HCT116 (cell line): Measurements from ENCODE around the gene FCN1. TPM values are rescaled to one million over a fixed set of nuclear protein-coding genes. Genes with fewer than 3 reads are reported as not detected.

Experiments
- ATAC-seq: fragments of 200-7000 bp; cut with Tn5 transposase; 2 replicates; pipeline ENCODE4 v1.9.1; 2020; ENCODE audit warnings: mild to moderate bottlenecking, moderate library complexity
- BruUV-seq: library from RNA; stranded (reverse); fragments of 400-500 nt; replicated peaks from 2 replicates; lab custom pipeline; 2021; lab: Mats Ljungman, UMichigan
- CTCF ChIA-PET: fragments of 300-600 bp; sonication (Branson Sonifier 250); formaldehyde crosslinking; loops from one replicate; lab custom pipeline; 2021; ENCODE audit warnings: antibody characterized with exemption; lab: Charles Lee
- POLR2A ChIA-PET: fragments of 300-600, 350-600 bp; sonication (Branson Sonifier 250); formaldehyde crosslinking; loops from one replicate; lab custom pipeline; 2021; ENCODE audit warnings: antibody characterized with exemption; lab: Charles Lee
- RAD21 ChIA-PET, 2 experiments: fragments of 300-600 bp; sonication (Branson Sonifier 250); formaldehyde crosslinking; loops; one replicate each; lab custom pipeline; 2023; ENCODE audit warnings: low total read pairs in 2 of 2; ENCODE audit not compliant: uncharacterized antibody in 2 of 2, unreplicated experiment in 2 of 2, low non-redundant PET in 1 of 2; lab: Charles Lee
- DNase-seq: peaks from one replicate; pipeline ENCODE4 v3.0.0-alpha.2; 2010; ENCODE audit warnings: low read depth, low spot score
- H2AFZ ChIP-seq: fragments of 200-600 bp; shearing (Covaris generic), sonication (generic); 2 replicates; pipeline ENCODE4 v1.6.1; 2017; ENCODE audit warnings: low read depth, mixed run types, mixed read lengths, antibody characterized with exemption, low read length; ENCODE audit not compliant: poor library complexity, severe bottlenecking
- H3K27ac ChIP-seq: 2 replicates; pipeline ENCODE4 v1.5.1; 2012; ENCODE audit warnings: low read depth, low read length
- H3K27me3 ChIP-seq: fragments of 200-600 bp; sonication (generic); 2 replicates; pipeline ENCODE4 v1.6.1; 2016; ENCODE audit warnings: mixed run types, low read length, mixed read lengths; ENCODE audit not compliant: insufficient read depth
- H3K36me3 ChIP-seq, 2 experiments: fragments of 200-500 bp in 1 of 2; fragments of 200-600 bp in 1 of 2; sonication (Bioruptor generic) in 1 of 2; sonication (generic) in 1 of 2; 2 replicates each; pipeline versions ENCODE4 v1.5.1 to v1.6.1; 2014 to 2016; ENCODE audit warnings: low read length in 2 of 2, inconsistent platforms in 1 of 2, mixed read lengths in 1 of 2, mixed run types in 1 of 2; ENCODE audit not compliant: insufficient read depth in 2 of 2, control insufficient read depth in 1 of 2
- H3K4me1 ChIP-seq, 2 experiments: fragments of 200-600 bp in 1 of 2; sonication (generic) in 1 of 2; 2 replicates each; pipeline versions ENCODE4 v1.5.1 to v1.6.1; 2012 to 2017; ENCODE audit warnings: low read length in 2 of 2, inconsistent platforms in 1 of 2, mild to moderate bottlenecking in 1 of 2, mixed read lengths in 1 of 2, mixed run types in 1 of 2, moderate library complexity in 1 of 2; ENCODE audit not compliant: insufficient read depth in 2 of 2, control insufficient read depth in 1 of 2
- H3K4me2 ChIP-seq: fragments of 200-600 bp; sonication (generic); 2 replicates; pipeline ENCODE4 v1.6.1; 2017; ENCODE audit warnings: mixed run types, low read length, mixed read lengths
- H3K4me3 ChIP-seq, 2 experiments: fragments of 200-600 bp in 1 of 2; sonication (generic) in 1 of 2; replicated peaks in 1 of 2; 2 replicates each; pipeline ENCODE4 v1.5.1; 2011 to 2016; ENCODE audit warnings: low read length in 2 of 2, control low read depth in 1 of 2, low read depth in 1 of 2, mild to moderate bottlenecking in 1 of 2, mixed read lengths in 1 of 2, mixed run types in 1 of 2
- H3K79me2 ChIP-seq: fragments of 200-600 bp; sonication (generic); 2 replicates; pipeline ENCODE4 v1.6.1; 2017; ENCODE audit warnings: mild to moderate bottlenecking, mixed run types, low read length, moderate library complexity, mixed read lengths; ENCODE audit not compliant: insufficient read depth
- H3K9ac ChIP-seq: fragments of 200-600 bp; sonication (generic); 2 replicates; pipeline ENCODE4 v1.6.1; 2016; ENCODE audit warnings: low read length, mixed read lengths
- H3K9me2 ChIP-seq: fragments of 200-600 bp; sonication (generic), shearing (Covaris generic); 2 replicates; pipeline ENCODE4 v1.6.1; 2017; ENCODE audit warnings: mixed run types, mild to moderate bottlenecking, moderate library complexity; ENCODE audit not compliant: insufficient read depth
- H3K9me3 ChIP-seq, 2 experiments: fragments of 200-500 bp in 1 of 2; fragments of 200-600 bp in 1 of 2; sonication (Bioruptor generic) in 1 of 2; sonication (generic) in 1 of 2; 2 replicates each; pipeline ENCODE4 v1.6.1; 2014 to 2017; ENCODE audit warnings: low read length in 2 of 2, mixed read lengths in 2 of 2, inconsistent platforms in 1 of 2, low read depth in 1 of 2, mild to moderate bottlenecking in 1 of 2, mixed run types in 1 of 2, moderate library complexity in 1 of 2; ENCODE audit not compliant: control insufficient read depth in 1 of 2, insufficient read depth in 1 of 2
- H4K20me1 ChIP-seq: fragments of 200-600 bp; sonication (generic), shearing (Covaris generic); 2 replicates; pipeline ENCODE4 v1.6.1; 2017; ENCODE audit warnings: mixed run types, mild to moderate bottlenecking, moderate library complexity; ENCODE audit not compliant: insufficient read depth
- ELF1 ChIP-seq: IDR thresholded peaks from 2 replicates; pipeline ENCODE4 v1.6.1; 2012; ENCODE audit warnings: low read depth, borderline replicate concordance
- EZH2 ChIP-seq: fragments of 200-600 bp; sonication (generic); IDR thresholded peaks from 2 replicates; pipeline ENCODE4 v1.6.1; 2017; ENCODE audit warnings: antibody characterized with exemption, mixed run types
- POLR2A ChIP-seq: IDR thresholded peaks from 2 replicates; pipeline ENCODE4 v1.7.0; 2011; ENCODE audit warnings: borderline replicate concordance; ENCODE audit not compliant: insufficient read depth, insufficient read length; ENCODE audit errors: extremely low read depth
- SP1 ChIP-seq: IDR thresholded peaks from 2 replicates; pipeline ENCODE4 v1.6.1; 2012; ENCODE audit warnings: low read depth
- YY1 ChIP-seq: IDR thresholded peaks from 2 replicates; pipeline ENCODE4 v1.6.1; 2011; ENCODE audit warnings: low read length, low read depth, moderate library complexity, mild to moderate bottlenecking; ENCODE audit not compliant: insufficient replicate concordance; ENCODE audit errors: extremely low read depth
- intact Hi-C: fragments of 100-400 bp; cut with micrococcal nuclease; formaldehyde crosslinking; loops from 2 replicates; pipeline ENCODE4 v1.10.0; 2022
- total RNA-seq: library from RNA; stranded (reverse); gene quantifications from one replicate; pipeline ENCODE4 v1.2.1, GENCODE V29; 2021; ENCODE audit not compliant: unreplicated experiment

The FCN1 gene
- total RNA-seq, 1 experiment from 2014 or later, result not detected

- H3K79me2 ChIP-seq, result no peaks in the 10 kb centered on the region
- H3K9ac ChIP-seq, result no peak overlapping the region
- H3K9me2 ChIP-seq, result no peaks in the 10 kb centered on the region
- H4K20me1 ChIP-seq, result no peaks in the 10 kb centered on the region
- H3K4me1 ChIP-seq, result no peaks in the 10 kb centered on the region
- H3K9me3 ChIP-seq, result no peaks in the 10 kb centered on the region
- ATAC-seq (no peak), DNase-seq (no peak)
- ChIA-PET RAD21 (no interaction called here), CTCF (no interaction called here), POLR2A (no interaction called here)
- TF ChIP-seq POLR2A (no peak), YY1 (no peak), ELF1 (no peak), SP1 (no peak)
- no TSS peak for BruUV-seq
- intact Hi-C loops, result no loop called here
- H3K36me3 ChIP-seq, result no peaks in the 10 kb centered on the region
- H3K4me2 ChIP-seq, result no peak overlapping the region
- no peak overlapping the region for H3K4me3 ChIP-seq
- no peak overlapping the region for H2AFZ ChIP-seq
- H3K27me3 ChIP-seq, result no peaks in the 10 kb centered on the region; the same call in 1 of the 2 replicates
- no peak overlapping the region for H3K27ac ChIP-seq
Observed at GRCh38 chr9:134882204-134882785, 35.4 kb downstream of the FCN1 start.

GRCh38 chr9:134881313-134881670, 36.4 kb downstream of the FCN1 start:
- Histone ChIP-seq H3K79me2 (no peaks in the 10 kb centered on the region), H3K4me3 (no peak overlapping the region), H3K36me3 (no peaks in the 10 kb centered on the region), H3K4me1 (no peaks in the 10 kb centered on the region), H2AFZ (no peak overlapping the region), H3K9ac (no peak overlapping the region), H3K4me2 (no peak overlapping the region), H3K9me2 (no peaks in the 10 kb centered on the region), H4K20me1 (no peaks in the 10 kb centered on the region), H3K27ac (no peak overlapping the region), H3K9me3 (no peaks in the 10 kb centered on the region), H3K27me3 (no peaks in the 10 kb centered on the region; the same call in 1 of the 2 replicates)
- DNase-seq (no peak), ATAC-seq (no peak)
- BruUV-seq, result no TSS peak
- intact Hi-C loops, result no loop called here
- ChIA-PET CTCF (no interaction called here), POLR2A (no interaction called here), RAD21 (no interaction called here)
- TF ChIP-seq ELF1 (no peak), EZH2 (no peak)
